ENCODE results near the gene GTPBP2.
"Not testable (repeated sequence)": the region's sequence is repeated elsewhere in the genome, so short reads cannot be mapped to it uniquely, and the experiment has no call there.

The GTPBP2 gene

GRCh38 chr6:43629104-43629504 lies at the start of gene GTPBP2:
Gene GTPBP2, minus strand, starts transcription at chr6:43629264. Its CDS starts 102 bp downstream, at chr6:43629162.
- DNase-seq (ENCODE audit: low read depth in 4 of 4, low spot score in 1 of 4) = peak; percentile 82 to 97 (median 94)

GRCh38 chr6:43678341-43678740 lies 49.3 kb upstream of the GTPBP2 start:
- DNase-seq (ENCODE audit: low read depth in 4 of 4, low spot score in 1 of 4) = no peak

- DNase-seq (ENCODE audit: low read depth in 4 of 4, low spot score in 1 of 4) = no peak
Observed at GRCh38 chr6:43677759-43678158, 48.7 kb upstream of the GTPBP2 start.

- no peak for DNase-seq (ENCODE audit: low read depth in 4 of 4, low spot score in 1 of 4)
Observed at GRCh38 chr6:43676962-43677606, 48.0 kb upstream of the GTPBP2 start.

GRCh38 chr6:43674921-43675320 lies 45.9 kb upstream of the GTPBP2 start:
- DNase-seq (ENCODE audit: low read depth in 4 of 4, low spot score in 1 of 4) = no peak

- DNase-seq (ENCODE audit: low read depth in 4 of 4, low spot score in 1 of 4) = no peak
Observed at GRCh38 chr6:43674291-43674690, 45.2 kb upstream of the GTPBP2 start.

- DNase-seq (ENCODE audit: low read depth in 4 of 4, low spot score in 1 of 4) = no peak
Observed at GRCh38 chr6:43673444-43674084, 44.5 kb upstream of the GTPBP2 start.

GRCh38 chr6:43671801-43672690 lies 43.0 kb upstream of the GTPBP2 start:
- no peak for DNase-seq (ENCODE audit: low read depth in 4 of 4, low spot score in 1 of 4)

- DNase-seq (ENCODE audit: low read depth in 4 of 4, low spot score in 1 of 4) = no peak
Observed at GRCh38 chr6:43671011-43671800, 42.1 kb upstream of the GTPBP2 start.

GRCh38 chr6:43670623-43670986 lies 41.5 kb upstream of the GTPBP2 start:
- DNase-seq (ENCODE audit: low read depth in 4 of 4, low spot score in 1 of 4) = no peak

GRCh38 chr6:43669922-43670622 lies 41.0 kb upstream of the GTPBP2 start:
- DNase-seq (ENCODE audit: low read depth in 4 of 4, low spot score in 1 of 4) = no peak

- no peak for DNase-seq (ENCODE audit: low read depth in 4 of 4, low spot score in 1 of 4)
Observed at GRCh38 chr6:43669050-43669921, 40.2 kb upstream of the GTPBP2 start.

GRCh38 chr6:43668151-43669028 lies 39.3 kb upstream of the GTPBP2 start:
- DNase-seq (ENCODE audit: low read depth in 4 of 4, low spot score in 1 of 4) = peak in 2 of 4 experiments; percentile 20 to 51

- DNase-seq (ENCODE audit: low read depth in 4 of 4, low spot score in 1 of 4) = peak; percentile 56 to 79 (median 66)
Observed at GRCh38 chr6:43667245-43668150, 38.4 kb upstream of the GTPBP2 start.

- DNase-seq (ENCODE audit: low read depth in 4 of 4, low spot score in 1 of 4) = no peak
Observed at GRCh38 chr6:43666196-43666920, 37.3 kb upstream of the GTPBP2 start.

GRCh38 chr6:43665376-43665775 lies 36.3 kb upstream of the GTPBP2 start:
- DNase-seq (ENCODE audit: low read depth in 4 of 4, low spot score in 1 of 4) = no peak

- DNase-seq (ENCODE audit: low read depth in 4 of 4, low spot score in 1 of 4) = not testable (repeated sequence)
Observed at GRCh38 chr6:43662948-43663347, 33.9 kb upstream of the GTPBP2 start.
